ENCODE data around the gene CAPN3. TPM values are rescaled to one million over a fixed set of nuclear protein-coding genes. Genes with fewer than 3 reads are reported as not detected.

Gene CAPN3
- total RNA-seq, 3 donors from 2014 or later, result 12.5 to 27.1 (median 15.4) TPM

DNA sequence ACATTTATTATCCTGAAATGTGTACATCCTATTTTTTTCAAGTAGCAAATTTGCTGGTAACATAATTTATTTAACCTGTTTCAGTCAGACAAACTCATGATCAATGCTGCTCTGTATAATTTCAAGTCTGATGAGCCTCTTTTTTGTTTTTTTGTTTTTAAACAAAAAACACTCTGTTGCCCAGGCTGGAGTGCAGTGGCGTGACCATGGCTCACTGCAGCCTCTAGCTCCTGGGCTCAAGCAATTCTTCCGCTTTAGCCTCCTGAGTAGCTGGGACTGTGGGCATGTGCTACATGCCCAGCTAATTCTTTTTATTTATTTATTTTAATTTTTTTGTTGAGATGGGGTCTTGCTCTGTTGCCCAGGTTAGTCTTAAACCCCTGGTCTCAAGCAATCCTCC is 40.1 kb upstream of the CAPN3 start:
- H3K9me3 ChIP-seq, result no peaks in the 10 kb centered on the region
- no peak overlapping the region for H3K27ac ChIP-seq
- TF ChIP-seq POLR2A (IDR thresholded peaks at IDR 0.05) (no peak), POLR2AphosphoS5 (IDR thresholded peaks at IDR 0.05) (no peak)
- TF ChIP-seq, protein P1, sequence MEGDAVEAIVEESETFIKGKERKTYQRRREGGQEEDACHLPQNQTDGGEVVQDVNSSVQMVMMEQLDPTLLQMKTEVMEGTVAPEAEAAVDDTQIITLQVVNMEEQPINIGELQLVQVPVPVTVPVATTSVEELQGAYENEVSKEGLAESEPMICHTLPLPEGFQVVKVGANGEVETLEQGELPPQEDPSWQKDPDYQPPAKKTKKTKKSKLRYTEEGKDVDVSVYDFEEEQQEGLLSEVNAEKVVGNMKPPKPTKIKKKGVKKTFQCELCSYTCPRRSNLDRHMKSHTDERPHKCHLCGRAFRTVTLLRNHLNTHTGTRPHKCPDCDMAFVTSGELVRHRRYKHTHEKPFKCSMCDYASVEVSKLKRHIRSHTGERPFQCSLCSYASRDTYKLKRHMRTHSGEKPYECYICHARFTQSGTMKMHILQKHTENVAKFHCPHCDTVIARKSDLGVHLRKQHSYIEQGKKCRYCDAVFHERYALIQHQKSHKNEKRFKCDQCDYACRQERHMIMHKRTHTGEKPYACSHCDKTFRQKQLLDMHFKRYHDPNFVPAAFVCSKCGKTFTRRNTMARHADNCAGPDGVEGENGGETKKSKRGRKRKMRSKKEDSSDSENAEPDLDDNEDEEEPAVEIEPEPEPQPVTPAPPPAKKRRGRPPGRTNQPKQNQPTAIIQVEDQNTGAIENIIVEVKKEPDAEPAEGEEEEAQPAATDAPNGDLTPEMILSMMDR (IDR thresholded peaks at IDR 0.05), result no peak
- no peaks in the 10 kb centered on the region for H3K36me3 ChIP-seq
- H3K4me1 ChIP-seq, result no peaks in the 10 kb centered on the region
- H3K27me3 ChIP-seq, result no peaks in the 10 kb centered on the region
- intact Hi-C loops (cut with DNase I; ENCODE audit: low total_unique reads), result loop anchor here (10.0 kb wide), 1 partner anchor 1146 kb away; no protein-coding TSS in a partner anchor
- H3K4me3 ChIP-seq, result no peak overlapping the region
- no peak for DNase-seq (ENCODE audit: low spot score in 2 of 2)

- intact Hi-C loops (cut with DNase I; ENCODE audit: low total_unique reads), result no loop called here
- H3K36me3 ChIP-seq, result no peaks in the 10 kb centered on the region
Observed at GRCh38 chr15:42324308-42324707, 35.0 kb upstream of the CAPN3 start.

GRCh38 chr15:42329161-42329560 is 30.1 kb upstream of the CAPN3 start:
- no peak overlapping the region for H3K27ac ChIP-seq
- TF ChIP-seq POLR2A (IDR thresholded peaks at IDR 0.05) (no peak), POLR2AphosphoS5 (IDR thresholded peaks at IDR 0.05) (no peak)
- TF ChIP-seq, protein P1 (IDR thresholded peaks at IDR 0.05), result no peak
- H3K4me1 ChIP-seq, result no peaks in the 10 kb centered on the region
- no peak for DNase-seq (ENCODE audit: low spot score in 2 of 2)
- no peaks in the 10 kb centered on the region for H3K36me3 ChIP-seq
- intact Hi-C loops (cut with DNase I; ENCODE audit: low total_unique reads), result no loop called here
- no peaks in the 10 kb centered on the region for H3K9me3 ChIP-seq
- no peak overlapping the region for H3K4me3 ChIP-seq
- H3K27me3 ChIP-seq, result no peaks in the 10 kb centered on the region

More at GRCh38 chr15:42324308-42324707, 35.0 kb upstream of the CAPN3 start:
- DNase-seq (ENCODE audit: low spot score in 2 of 2), result no peak
- Histone ChIP-seq H3K9me3 (no peaks in the 10 kb centered on the region), H3K27ac (no peak overlapping the region), H3K27me3 (no peaks in the 10 kb centered on the region), H3K4me1 (no peaks in the 10 kb centered on the region), H3K4me3 (no peak overlapping the region)
- TF ChIP-seq, protein P1 (IDR thresholded peaks at IDR 0.05), result no peak
- no peak for TF ChIP-seq POLR2A (IDR thresholded peaks at IDR 0.05)
- TF ChIP-seq POLR2AphosphoS5 (IDR thresholded peaks at IDR 0.05), result no peak

DNA sequence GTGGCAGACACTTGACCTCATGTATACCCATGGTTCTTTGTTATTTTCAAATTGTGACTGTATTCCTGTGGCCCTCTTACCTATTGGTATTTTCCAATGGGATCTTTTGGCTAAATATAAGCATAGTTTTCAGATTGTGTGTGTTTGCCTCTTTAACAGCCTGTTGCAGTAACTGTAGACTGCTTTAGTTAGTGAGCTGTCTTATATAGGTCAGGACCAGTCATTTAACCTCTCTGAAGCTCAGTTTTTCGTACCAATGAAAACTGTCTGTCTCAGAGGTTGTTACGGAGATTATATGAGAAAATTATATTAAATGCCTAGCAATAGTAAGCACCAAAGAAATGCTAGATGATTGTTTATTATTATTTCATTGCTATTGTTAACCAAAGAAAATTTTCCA is 29.3 kb upstream of the CAPN3 start:
- TF ChIP-seq POLR2A (IDR thresholded peaks at IDR 0.05) (no peak), POLR2AphosphoS5 (IDR thresholded peaks at IDR 0.05) (no peak)
- TF ChIP-seq, protein P1 (IDR thresholded peaks at IDR 0.05), result no peak
- DNase-seq (ENCODE audit: low spot score in 2 of 2), result no peak
- Histone ChIP-seq H3K4me1 (no peaks in the 10 kb centered on the region), H3K27ac (no peak overlapping the region), H3K36me3 (no peaks in the 10 kb centered on the region), H3K27me3 (no peaks in the 10 kb centered on the region), H3K9me3 (peaks cover 0 to 4% of the 10 kb centered on the region in 2 donors), H3K4me3 (no peak overlapping the region)
- intact Hi-C loops (cut with DNase I; ENCODE audit: low total_unique reads), result no loop called here

DNA sequence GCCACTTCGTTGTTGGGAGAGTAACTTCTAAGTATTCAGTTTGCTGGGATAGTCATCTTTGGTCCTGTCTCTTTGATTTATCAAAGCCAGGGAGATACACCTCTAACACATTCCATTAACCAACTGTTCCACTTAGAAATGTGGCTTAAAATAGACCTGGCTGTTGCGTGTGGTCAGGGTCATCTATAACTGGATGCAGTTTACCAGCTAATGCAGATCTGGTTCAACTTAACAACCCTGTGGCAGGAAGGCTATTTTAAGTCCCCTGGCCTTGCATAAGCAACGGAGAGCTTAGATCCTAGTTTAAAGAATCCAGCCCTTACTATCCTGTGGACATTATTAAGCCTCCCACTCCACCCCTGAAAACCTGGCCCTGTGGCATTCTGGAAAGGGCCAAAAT is 28.1 kb upstream of the CAPN3 start:
- intact Hi-C loops (cut with DNase I; ENCODE audit: low total_unique reads), result no loop called here
- H3K27ac ChIP-seq, result no peak overlapping the region
- DNase-seq (ENCODE audit: low spot score in 2 of 2), result no peak

More for the DNA sequence above, 28.1 kb upstream of the CAPN3 start:
- Histone ChIP-seq H3K27me3 (no peaks in the 10 kb centered on the region), H3K9me3 (peaks cover 0 to 13% of the 10 kb centered on the region in 2 donors), H3K4me3 (no peak overlapping the region), H3K36me3 (no peaks in the 10 kb centered on the region), H3K4me1 (no peaks in the 10 kb centered on the region)
- TF ChIP-seq POLR2AphosphoS5 (IDR thresholded peaks at IDR 0.05) (no peak), POLR2A (IDR thresholded peaks at IDR 0.05) (no peak)
- TF ChIP-seq, protein P1 (IDR thresholded peaks at IDR 0.05), result no peak

Data from breast epithelium (tissue), 4 donors.